Ureter (tissue), 1 donor: ENCODE measurements around the gene LRRC36. TPM values are rescaled to one million over a fixed set of nuclear protein-coding genes. Genes with fewer than 3 reads are reported as not detected.
"Not testable (repeated sequence)": the region's sequence is repeated elsewhere in the genome, so short reads cannot be mapped to it uniquely, and the experiment has no call there.

Experiments
- DNase-seq: peaks from one replicate; pipeline ENCODE4 v3.0.0-alpha.2; 2020; ENCODE audit warnings: low spot score
- total RNA-seq: library from RNA; stranded (reverse); gene quantifications from one replicate; pipeline ENCODE4 v1.2.4, GENCODE V29; 2023
- donor health status: DM: yes; HTN: yes; CAD: no.

LRRC36 gene
- total RNA-seq, 1 donor from 2014 or later = not detected

- DNase-seq = no peak
Observed at GRCh38 chr16:67342616-67343015, 16.0 kb downstream of the LRRC36 start.

- no peak for DNase-seq
Observed at GRCh38 chr16:67345401-67345800, 18.8 kb downstream of the LRRC36 start.

GRCh38 chr16:67346341-67346740 lies 19.7 kb downstream of the LRRC36 start:
- no peak for DNase-seq

- no peak for DNase-seq
Observed at GRCh38 chr16:67349172-67349571, 22.6 kb downstream of the LRRC36 start.

- no peak for DNase-seq
Observed at GRCh38 chr16:67350324-67350723, 23.7 kb downstream of the LRRC36 start.

GRCh38 chr16:67352463-67352862 lies 25.8 kb downstream of the LRRC36 start:
- not testable (repeated sequence) for DNase-seq

GRCh38 chr16:67356396-67356795 lies 29.8 kb downstream of the LRRC36 start:
- no peak for DNase-seq

- DNase-seq = no peak
Observed at GRCh38 chr16:67357561-67357960, 30.9 kb downstream of the LRRC36 start.

- DNase-seq = not testable (repeated sequence)
Observed at GRCh38 chr16:67359540-67360269, 33.1 kb downstream of the LRRC36 start.

GRCh38 chr16:67361038-67361437 lies 34.4 kb downstream of the LRRC36 start:
- no peak for DNase-seq

GRCh38 chr16:67364600-67365235 lies 38.1 kb downstream of the LRRC36 start:
- no peak for DNase-seq

- DNase-seq = no peak
Observed at GRCh38 chr16:67370661-67371060, 44.0 kb downstream of the LRRC36 start.

- DNase-seq = no peak
Observed at GRCh38 chr16:67372664-67373063, 46.0 kb downstream of the LRRC36 start.

- not testable (repeated sequence) for DNase-seq
Observed at GRCh38 chr16:67376012-67376411, 49.4 kb downstream of the LRRC36 start.

- DNase-seq = no peak
Observed at GRCh38 chr16:67378642-67379041, 52.0 kb downstream of the LRRC36 start.

- DNase-seq = no peak
Observed at GRCh38 chr16:67383284-67383683, 56.7 kb downstream of the LRRC36 start.

GRCh38 chr16:67384778-67385510 lies 58.3 kb downstream of the LRRC36 start:
- no peak for DNase-seq

GRCh38 chr16:67386861-67387455 lies 60.3 kb downstream of the LRRC36 start:
- DNase-seq = no peak

- DNase-seq = no peak
Observed at GRCh38 chr16:67387479-67388079, 61.0 kb downstream of the LRRC36 start.

GRCh38 chr16:67388191-67388590 lies 61.6 kb downstream of the LRRC36 start:
- no peak for DNase-seq

GRCh38 chr16:67388591-67388990 lies 62.0 kb downstream of the LRRC36 start:
- no peak for DNase-seq
